A549 (cell line): Measurements from ENCODE around the gene TREM2.

Experiments used
- CEBPB ChIP-seq, 2 experiments: fragments of >200 bp in 1 of 2; sonication (Bioruptor Twin) in 1 of 2; formaldehyde crosslinking in 1 of 2; IDR thresholded peaks; 2 replicates each; pipeline ENCODE4 v1.6.1; 2012 to 2016
- ELK1 ChIP-seq: fragments of 150-350 bp; IDR thresholded peaks from 2 replicates; pipeline ENCODE4 v1.6.1; 2014; ENCODE audit warnings: low read depth, mild to moderate bottlenecking, low read length
- EP300 ChIP-seq, 2 experiments: fragments of >200 bp; sonication (Bioruptor Twin); formaldehyde crosslinking; IDR thresholded peaks; 2 replicates in 1 of 2; 3 replicates in 1 of 2; pipeline ENCODE4 v1.6.1; 2016 to 2017
- MAFK ChIP-seq: fragments of 450-650 bp; IDR thresholded peaks from 2 replicates; pipeline ENCODE4 v1.6.1; 2014; ENCODE audit not compliant: partially characterized antibody
- POLR2A ChIP-seq: IDR thresholded peaks from 2 replicates; pipeline ENCODE4 v1.6.1; 2012; ENCODE audit warnings: mild to moderate bottlenecking, low read length
- POLR2AphosphoS2 ChIP-seq: conservative IDR thresholded peaks from 2 replicates; pipeline ENCODE4 v1.6.1; 2012; ENCODE audit warnings: low read length, improper control_type of control experiment, inconsistent platforms
- RAD21 ChIP-seq, 2 experiments: fragments of >200 bp in 1 of 2; sonication (Bioruptor Twin) in 1 of 2; formaldehyde crosslinking in 1 of 2; IDR thresholded peaks in 1 of 2; conservative IDR thresholded peaks in 1 of 2; 2 replicates in 1 of 2; 3 replicates in 1 of 2; pipeline ENCODE4 v1.6.1; 2012 to 2018; ENCODE audit warnings: inconsistent platforms in 1 of 2
- REST ChIP-seq: fragments of 200-600 bp; sonication (generic); IDR thresholded peaks from 2 replicates; pipeline ENCODE4 v1.6.1; 2016; ENCODE audit warnings: antibody characterized with exemption, mild to moderate bottlenecking, moderate library complexity
- SMC3 ChIP-seq: fragments of >200 bp; sonication (Bioruptor Twin); formaldehyde crosslinking; IDR thresholded peaks from 3 replicates; pipeline ENCODE4 v1.6.1; 2018; ENCODE audit warnings: inconsistent platforms
- ZSCAN20 ChIP-seq: fragments of 250-450 bp; sonication (Bioruptor Pico); IDR thresholded peaks from 2 replicates; pipeline ENCODE4 v1.8.0; 2022; ENCODE audit warnings: mild to moderate bottlenecking, moderate library complexity
- TF ChIP-seq, protein P1 (sequence below): fragments of >200 bp; sonication (Bioruptor Twin); formaldehyde crosslinking; IDR thresholded peaks from 3 replicates; pipeline ENCODE4 v1.5.1; 2016
- TF ChIP-seq, protein P2 (sequence below): IDR thresholded peaks from 2 replicates; pipeline ENCODE4 v1.6.1; 2012
- TF ChIP-seq, protein P3 (sequence below): fragments of 450-650 bp; IDR thresholded peaks from 2 replicates; pipeline ENCODE4 v1.6.1; 2014; ENCODE audit warnings: antibody characterized with exemption

DNA sequence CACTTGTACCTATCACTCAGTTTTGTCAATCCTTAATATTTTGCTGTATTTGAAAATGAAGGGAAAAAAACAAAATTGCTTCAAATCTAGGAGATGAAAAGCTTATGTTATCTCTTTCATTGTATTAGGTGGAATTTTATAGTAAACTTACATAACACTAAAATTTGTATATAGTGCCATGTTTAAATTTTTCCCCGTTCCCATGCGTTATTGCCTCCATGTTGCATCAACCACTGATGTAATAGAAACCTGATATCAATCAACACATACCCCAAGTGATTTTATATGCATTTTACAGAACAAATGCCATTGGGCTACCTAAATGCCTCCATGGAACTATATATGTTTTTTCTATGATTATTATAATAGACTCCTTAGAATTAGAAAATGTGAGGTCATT lies 14.8 kb upstream of the TREM2 start:
- TF ChIP-seq, protein P1, sequence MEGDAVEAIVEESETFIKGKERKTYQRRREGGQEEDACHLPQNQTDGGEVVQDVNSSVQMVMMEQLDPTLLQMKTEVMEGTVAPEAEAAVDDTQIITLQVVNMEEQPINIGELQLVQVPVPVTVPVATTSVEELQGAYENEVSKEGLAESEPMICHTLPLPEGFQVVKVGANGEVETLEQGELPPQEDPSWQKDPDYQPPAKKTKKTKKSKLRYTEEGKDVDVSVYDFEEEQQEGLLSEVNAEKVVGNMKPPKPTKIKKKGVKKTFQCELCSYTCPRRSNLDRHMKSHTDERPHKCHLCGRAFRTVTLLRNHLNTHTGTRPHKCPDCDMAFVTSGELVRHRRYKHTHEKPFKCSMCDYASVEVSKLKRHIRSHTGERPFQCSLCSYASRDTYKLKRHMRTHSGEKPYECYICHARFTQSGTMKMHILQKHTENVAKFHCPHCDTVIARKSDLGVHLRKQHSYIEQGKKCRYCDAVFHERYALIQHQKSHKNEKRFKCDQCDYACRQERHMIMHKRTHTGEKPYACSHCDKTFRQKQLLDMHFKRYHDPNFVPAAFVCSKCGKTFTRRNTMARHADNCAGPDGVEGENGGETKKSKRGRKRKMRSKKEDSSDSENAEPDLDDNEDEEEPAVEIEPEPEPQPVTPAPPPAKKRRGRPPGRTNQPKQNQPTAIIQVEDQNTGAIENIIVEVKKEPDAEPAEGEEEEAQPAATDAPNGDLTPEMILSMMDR, result no peak
- no peak for TF ChIP-seq REST
- no peak for TF ChIP-seq POLR2AphosphoS2
- TF ChIP-seq ELK1, result no peak
- TF ChIP-seq, protein P2, sequence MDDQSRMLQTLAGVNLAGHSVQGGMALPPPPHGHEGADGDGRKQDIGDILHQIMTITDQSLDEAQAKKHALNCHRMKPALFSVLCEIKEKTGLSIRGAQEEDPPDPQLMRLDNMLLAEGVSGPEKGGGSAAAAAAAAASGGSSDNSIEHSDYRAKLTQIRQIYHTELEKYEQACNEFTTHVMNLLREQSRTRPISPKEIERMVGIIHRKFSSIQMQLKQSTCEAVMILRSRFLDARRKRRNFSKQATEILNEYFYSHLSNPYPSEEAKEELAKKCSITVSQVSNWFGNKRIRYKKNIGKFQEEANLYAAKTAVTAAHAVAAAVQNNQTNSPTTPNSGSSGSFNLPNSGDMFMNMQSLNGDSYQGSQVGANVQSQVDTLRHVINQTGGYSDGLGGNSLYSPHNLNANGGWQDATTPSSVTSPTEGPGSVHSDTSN, result no peak
- TF ChIP-seq SMC3, result no peak
- no peak for TF ChIP-seq EP300 (IDR thresholded peaks at IDR 0.05)
- TF ChIP-seq MAFK, result no peak
- no peak for TF ChIP-seq RAD21 (conservative IDR thresholded peaks at IDR 0.05 in 1 of 2, IDR thresholded peaks at IDR 0.05 in 1 of 2)
- no peak for TF ChIP-seq POLR2A
- TF ChIP-seq ZSCAN20 (CRISPR knock-in tag), result no peak
- TF ChIP-seq CEBPB (IDR thresholded peaks at IDR 0.05), result no peak
- TF ChIP-seq, protein P3, sequence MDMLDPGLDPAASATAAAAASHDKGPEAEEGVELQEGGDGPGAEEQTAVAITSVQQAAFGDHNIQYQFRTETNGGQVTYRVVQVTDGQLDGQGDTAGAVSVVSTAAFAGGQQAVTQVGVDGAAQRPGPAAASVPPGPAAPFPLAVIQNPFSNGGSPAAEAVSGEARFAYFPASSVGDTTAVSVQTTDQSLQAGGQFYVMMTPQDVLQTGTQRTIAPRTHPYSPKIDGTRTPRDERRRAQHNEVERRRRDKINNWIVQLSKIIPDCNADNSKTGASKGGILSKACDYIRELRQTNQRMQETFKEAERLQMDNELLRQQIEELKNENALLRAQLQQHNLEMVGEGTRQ, result no peak
